Glutamatergic neuron (in vitro differentiated cells): ENCODE data around the gene NEU1. TPM values are rescaled to one million over a fixed set of nuclear protein-coding genes. Genes with fewer than 3 reads are reported as not detected.
"Not testable (repeated sequence)": the region's sequence is repeated elsewhere in the genome, so short reads cannot be mapped to it uniquely, and the experiment has no call there.

ENCODE experiments used
- DNase-seq: peaks from one replicate; pipeline ENCODE4 v3.0.0; 2022
- H3K27ac Mint-ChIP-seq: one replicate; pipeline ENCODE4 v1.8.0; 2020; ENCODE audit warnings: mild to moderate bottlenecking, mixed read lengths, inconsistent platforms; ENCODE audit not compliant: unreplicated experiment
- H3K27me3 Mint-ChIP-seq: one replicate; pipeline ENCODE4 v1.8.0; 2020; ENCODE audit warnings: mild to moderate bottlenecking, moderate library complexity, mixed read lengths, inconsistent platforms; ENCODE audit not compliant: unreplicated experiment
- H3K36me3 Mint-ChIP-seq: one replicate; pipeline ENCODE4 v1.8.0; 2020; ENCODE audit warnings: mild to moderate bottlenecking, mixed read lengths, inconsistent platforms; ENCODE audit not compliant: unreplicated experiment
- H3K4me1 Mint-ChIP-seq: one replicate; pipeline ENCODE4 v1.8.0; 2020; ENCODE audit warnings: mild to moderate bottlenecking, low read depth, mixed read lengths, inconsistent platforms; ENCODE audit not compliant: unreplicated experiment
- H3K4me3 Mint-ChIP-seq: one replicate; pipeline ENCODE4 v1.8.0; 2020; ENCODE audit warnings: mild to moderate bottlenecking, mixed read lengths, inconsistent platforms; ENCODE audit not compliant: unreplicated experiment
- H3K9me3 Mint-ChIP-seq: one replicate; pipeline ENCODE4 v1.8.0; 2020; ENCODE audit warnings: mild to moderate bottlenecking, moderate library complexity, mixed read lengths, inconsistent platforms; ENCODE audit not compliant: unreplicated experiment
- total RNA-seq: library from RNA; stranded (reverse); fragmentation: NEBNext Ultra II Directional; extraction: Animal tissue kit (Norgen Biotek cat#: 25700); gene quantifications from one replicate; pipeline ENCODE4 v1.2.1, GENCODE V29; 2021; ENCODE audit not compliant: unreplicated experiment
- TF ChIP-seq, protein P1 (sequence below): fragments of 200-600 bp; sonication (generic); IDR thresholded peaks from one replicate; pipeline ENCODE4 v1.5.0; 2021; ENCODE audit not compliant: partially characterized antibody, unreplicated experiment

The NEU1 gene
- total RNA-seq, 1 donor from 2014 or later, result 40.2 TPM

DNA sequence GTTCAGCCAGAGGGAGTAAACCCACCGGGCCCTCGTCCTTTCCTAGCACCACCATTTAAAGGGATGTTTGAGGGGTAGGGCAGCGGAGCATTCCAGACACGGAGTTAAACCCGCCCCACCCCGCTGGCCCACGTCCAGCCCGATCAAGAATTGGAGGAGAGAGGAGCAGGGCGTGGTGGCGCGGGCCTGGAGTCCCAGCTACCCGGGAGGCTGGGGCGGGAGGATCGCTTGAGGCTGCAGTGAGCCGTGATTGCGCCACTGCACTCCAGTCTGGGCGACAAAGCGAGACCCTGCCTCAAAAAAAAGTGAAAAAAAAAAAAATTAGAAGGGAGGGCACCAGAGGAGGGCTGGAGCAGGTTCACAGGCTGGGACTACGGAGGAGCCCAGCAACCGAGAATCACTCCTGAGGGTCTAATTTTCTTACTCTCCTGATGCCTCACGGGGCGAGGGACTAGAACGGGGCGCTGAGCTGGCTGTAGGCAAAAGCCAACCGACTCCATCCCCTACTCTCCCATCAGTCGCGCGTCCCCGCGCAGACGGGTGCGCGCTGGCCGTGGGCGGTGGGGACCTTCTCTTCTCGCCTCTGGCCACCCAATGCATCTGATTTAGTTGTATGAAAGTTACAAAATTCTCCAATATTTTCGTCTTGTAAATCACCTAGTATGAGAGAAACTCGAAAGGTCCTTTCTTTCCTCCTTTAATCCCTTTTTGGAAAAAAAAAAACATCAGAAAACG lies 41.2 kb downstream of the NEU1 start:
- peak overlapping the region; percentile 89 for H3K27ac Mint-ChIP-seq
- peaks cover 13% of the 10 kb centered on the region for H3K9me3 Mint-ChIP-seq
- peak; percentile 68 for DNase-seq
- H3K27me3 Mint-ChIP-seq, result peaks cover 6% of the 10 kb centered on the region
- H3K4me3 Mint-ChIP-seq, result peak overlapping the region; percentile 95
- TF ChIP-seq, protein P1, sequence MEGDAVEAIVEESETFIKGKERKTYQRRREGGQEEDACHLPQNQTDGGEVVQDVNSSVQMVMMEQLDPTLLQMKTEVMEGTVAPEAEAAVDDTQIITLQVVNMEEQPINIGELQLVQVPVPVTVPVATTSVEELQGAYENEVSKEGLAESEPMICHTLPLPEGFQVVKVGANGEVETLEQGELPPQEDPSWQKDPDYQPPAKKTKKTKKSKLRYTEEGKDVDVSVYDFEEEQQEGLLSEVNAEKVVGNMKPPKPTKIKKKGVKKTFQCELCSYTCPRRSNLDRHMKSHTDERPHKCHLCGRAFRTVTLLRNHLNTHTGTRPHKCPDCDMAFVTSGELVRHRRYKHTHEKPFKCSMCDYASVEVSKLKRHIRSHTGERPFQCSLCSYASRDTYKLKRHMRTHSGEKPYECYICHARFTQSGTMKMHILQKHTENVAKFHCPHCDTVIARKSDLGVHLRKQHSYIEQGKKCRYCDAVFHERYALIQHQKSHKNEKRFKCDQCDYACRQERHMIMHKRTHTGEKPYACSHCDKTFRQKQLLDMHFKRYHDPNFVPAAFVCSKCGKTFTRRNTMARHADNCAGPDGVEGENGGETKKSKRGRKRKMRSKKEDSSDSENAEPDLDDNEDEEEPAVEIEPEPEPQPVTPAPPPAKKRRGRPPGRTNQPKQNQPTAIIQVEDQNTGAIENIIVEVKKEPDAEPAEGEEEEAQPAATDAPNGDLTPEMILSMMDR, result no peak
- peaks cover 4% of the 10 kb centered on the region for H3K36me3 Mint-ChIP-seq
- peaks cover 3% of the 10 kb centered on the region for H3K4me1 Mint-ChIP-seq

DNA sequence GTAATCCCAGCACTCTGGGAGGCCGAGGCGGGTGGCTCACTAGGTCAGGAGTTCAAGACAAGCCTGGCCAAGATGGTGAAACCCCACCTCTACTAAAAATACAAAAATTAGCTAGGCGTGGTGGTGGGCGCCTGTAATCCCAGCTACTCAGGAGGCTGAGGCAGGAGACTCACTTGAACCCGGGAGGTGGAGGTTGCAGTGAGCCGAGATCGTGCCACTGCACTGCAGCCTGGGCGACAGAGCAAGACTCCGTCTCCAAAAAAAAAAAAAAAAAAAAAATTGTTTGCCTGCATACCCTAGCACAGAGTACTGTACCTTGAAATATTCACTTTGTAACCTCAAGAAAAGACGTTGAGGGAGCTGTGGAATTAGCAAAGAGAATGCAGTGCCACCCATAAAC lies 42.2 kb downstream of the NEU1 start:
- H3K9me3 Mint-ChIP-seq, result peaks cover 12% of the 10 kb centered on the region
- H3K27ac Mint-ChIP-seq, H3K4me3 Mint-ChIP-seq, H3K4me1 Mint-ChIP-seq, H3K27me3 Mint-ChIP-seq, H3K36me3 Mint-ChIP-seq, DNase-seq: not testable (repeated sequence)

DNA sequence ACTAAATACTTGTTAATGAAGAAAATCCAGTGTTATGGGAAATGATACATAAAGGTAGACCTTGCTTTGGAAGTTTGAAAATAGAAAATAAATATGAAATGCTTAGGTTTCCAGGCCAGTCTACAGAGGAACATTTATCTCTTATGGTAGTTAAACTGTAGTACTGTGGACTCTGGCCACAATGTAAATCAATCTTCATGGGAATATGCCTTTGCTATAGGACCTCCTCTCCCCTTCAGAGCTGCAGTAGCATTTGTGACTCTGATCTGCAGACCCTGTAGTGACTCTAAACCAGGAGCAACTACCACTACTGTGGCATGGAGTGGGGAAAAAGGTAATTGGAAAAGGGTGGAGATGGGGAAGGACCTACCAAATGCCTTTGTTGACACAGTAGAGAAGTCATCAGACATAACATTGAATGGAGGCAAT lies 42.7 kb downstream of the NEU1 start:
- Mint-ChIP-seq H3K27ac (no peak overlapping the region), H3K4me1 (peaks cover 3% of the 10 kb centered on the region), H3K4me3 (peak overlapping the region; percentile 67)

DNA sequence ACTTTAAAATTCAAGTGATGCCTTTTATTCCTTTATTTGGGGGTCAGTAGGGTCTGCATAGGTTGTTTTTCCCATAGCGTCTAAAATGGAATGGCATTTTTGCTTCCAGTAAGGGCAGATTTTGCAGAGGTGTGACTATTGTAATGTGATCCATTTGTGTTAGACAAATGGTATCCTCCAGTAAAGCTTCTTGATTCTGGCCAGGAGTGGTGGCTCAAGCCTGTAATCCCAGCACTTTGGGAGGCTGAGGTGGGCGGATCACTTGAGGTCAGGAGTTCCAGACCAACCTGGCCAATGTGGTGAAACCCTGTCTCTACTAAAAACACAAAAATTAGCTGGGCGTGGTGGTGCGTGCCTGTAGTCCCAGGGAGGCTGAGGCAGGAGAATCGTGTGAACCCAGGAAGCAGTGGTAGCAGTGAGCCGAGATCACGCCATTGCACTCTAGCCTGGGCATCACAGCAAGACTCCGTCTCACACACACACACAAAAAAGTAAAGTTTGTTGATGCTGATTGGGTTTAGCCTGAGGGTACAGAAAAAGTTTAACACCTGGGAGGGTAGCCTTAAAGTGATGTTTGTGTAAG lies 44.6 kb downstream of the NEU1 start:
- H3K4me1 Mint-ChIP-seq, DNase-seq, H3K36me3 Mint-ChIP-seq, H3K27me3 Mint-ChIP-seq: not testable (repeated sequence)
- Mint-ChIP-seq H3K27ac (peak overlapping the region; percentile 4), H3K9me3 (peaks cover 12% of the 10 kb centered on the region), H3K4me3 (peak overlapping the region; percentile 77)

More for the DNA sequence above, 42.7 kb downstream of the NEU1 start:
- Mint-ChIP-seq H3K36me3 (peaks cover 4% of the 10 kb centered on the region), H3K27me3 (peaks cover 9% of the 10 kb centered on the region), H3K9me3 (peaks cover 12% of the 10 kb centered on the region)
- TF ChIP-seq, protein P1, result no peak
- DNase-seq, result no peak

DNA sequence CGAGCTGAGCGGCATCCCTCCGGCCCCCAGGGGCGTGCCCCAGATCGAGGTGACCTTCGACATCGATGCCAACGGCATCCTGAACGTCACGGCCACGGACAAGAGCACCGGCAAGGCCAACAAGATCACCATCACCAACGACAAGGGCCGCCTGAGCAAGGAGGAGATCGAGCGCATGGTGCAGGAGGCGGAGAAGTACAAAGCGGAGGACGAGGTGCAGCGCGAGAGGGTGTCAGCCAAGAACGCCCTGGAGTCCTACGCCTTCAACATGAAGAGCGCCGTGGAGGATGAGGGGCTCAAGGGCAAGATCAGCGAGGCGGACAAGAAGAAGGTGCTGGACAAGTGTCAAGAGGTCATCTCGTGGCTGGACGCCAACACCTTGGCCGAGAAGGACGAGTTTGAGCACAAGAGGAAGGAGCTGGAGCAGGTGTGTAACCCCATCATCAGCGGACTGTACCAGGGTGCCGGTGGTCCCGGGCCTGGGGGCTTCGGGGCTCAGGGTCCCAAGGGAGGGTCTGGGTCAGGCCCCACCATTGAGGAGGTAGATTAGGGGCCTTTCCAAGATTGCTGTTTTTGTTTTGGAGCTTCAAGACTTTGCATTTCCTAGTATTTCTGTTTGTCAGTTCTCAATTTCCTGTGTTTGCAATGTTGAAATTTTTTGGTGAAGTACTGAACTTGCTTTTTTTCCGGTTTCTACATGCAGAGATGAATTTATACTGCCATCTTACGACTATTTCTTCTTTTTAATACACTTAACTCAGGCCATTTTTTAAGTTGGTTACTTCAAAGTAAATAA lies 45.3 kb downstream of the NEU1 start:
- peak overlapping the region; percentile 4 for H3K27ac Mint-ChIP-seq
- H3K4me1 Mint-ChIP-seq, DNase-seq, H3K27me3 Mint-ChIP-seq, H3K36me3 Mint-ChIP-seq: not testable (repeated sequence)
- peaks cover 12% of the 10 kb centered on the region for H3K9me3 Mint-ChIP-seq
- H3K4me3 Mint-ChIP-seq, result peak overlapping the region; percentile 77

DNA sequence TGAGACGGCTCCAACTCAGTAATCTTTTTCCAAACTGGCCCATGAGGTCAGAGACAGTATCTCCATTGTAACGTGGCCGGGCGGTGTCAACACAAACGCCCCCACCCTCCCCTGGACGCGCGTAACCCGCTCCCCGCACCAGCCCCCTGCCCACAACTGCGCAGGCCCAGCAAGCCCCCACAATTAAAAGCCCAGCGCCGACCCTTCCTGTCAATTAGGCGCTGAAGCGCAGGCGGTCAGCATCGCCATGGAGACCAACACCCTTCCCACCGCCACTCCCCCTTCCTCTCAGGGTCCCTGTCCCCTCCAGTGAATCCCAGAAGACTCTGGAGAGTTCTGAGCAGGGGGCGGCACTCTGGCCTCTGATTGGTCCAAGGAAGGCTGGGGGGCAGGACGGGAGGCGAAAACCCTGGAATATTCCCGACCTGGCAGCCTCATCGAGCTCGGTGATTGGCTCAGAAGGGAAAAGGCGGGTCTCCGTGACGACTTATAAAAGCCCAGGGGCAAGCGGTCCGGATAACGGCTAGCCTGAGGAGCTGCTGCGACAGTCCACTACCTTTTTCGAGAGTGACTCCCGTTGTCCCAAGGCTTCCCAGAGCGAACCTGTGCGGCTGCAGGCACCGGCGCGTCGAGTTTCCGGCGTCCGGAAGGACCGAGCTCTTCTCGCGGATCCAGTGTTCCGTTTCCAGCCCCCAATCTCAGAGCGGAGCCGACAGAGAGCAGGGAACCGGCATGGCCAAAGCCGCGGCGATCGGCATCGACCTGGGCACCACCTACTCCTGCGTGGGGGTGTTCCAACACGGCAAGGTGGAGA lies 47.4 kb downstream of the NEU1 start, which contains the start of the genes HSPA1A and HSPA1L:
Gene HSPA1A, plus strand, starts transcription at position 519 of the 814 bp plus-strand sequence. Its CDS starts 214 bp downstream, at position 733.
Gene HSPA1L, minus strand, starts transcription at position 259 of the 814 bp plus-strand sequence. CDS start 3,311 bp downstream, outside the sequence.
- Mint-ChIP-seq H3K4me1 (peaks cover 8% of the 10 kb centered on the region), H3K27ac (peak within 1 kb of the TSS; percentile 91), H3K27me3 (peaks cover 4% of the 10 kb centered on the region), H3K36me3 (peaks cover 4% of the 10 kb centered on the region), H3K9me3 (peaks cover 10% of the 10 kb centered on the region), H3K4me3 (peak within 1 kb of the TSS; percentile 90)
- TF ChIP-seq, protein P1, result no peak
- DNase-seq, result peak; percentile 94
